CD14-positive monocyte (primary cell): ENCODE results near the gene LRRN2. TPM values are rescaled to one million over a fixed set of nuclear protein-coding genes. Genes with fewer than 3 reads are reported as not detected.

ENCODE experiments used
- DNase-seq, 3 donors: peaks; one replicate each; pipeline ENCODE4 v3.0.0-alpha.2; 2011 to 2022
- H2AFZ ChIP-seq: 2 replicates; pipeline ENCODE4 v1.6.0; 2012; ENCODE audit warnings: mild to moderate bottlenecking, low read depth, low read length, inconsistent platforms; ENCODE audit not compliant: insufficient read depth, poor library complexity, severe bottlenecking
- H3K27ac ChIP-seq, 2 donors: 1 replicate in 1 of 2; 2 replicates in 1 of 2; pipeline ENCODE4 v1.5.1; 2012 to 2013; ENCODE audit warnings: low read length in 2 of 2, control low read depth in 1 of 2, inconsistent platforms in 1 of 2, low read depth in 1 of 2, mild to moderate bottlenecking in 1 of 2
- H3K27me3 ChIP-seq, 2 donors: one replicate each; pipeline versions ENCODE4 v1.6.0 to v1.6.1; 2011 to 2013; ENCODE audit warnings: low read length in 2 of 2; ENCODE audit not compliant: control insufficient read depth in 2 of 2, insufficient read depth in 2 of 2
- H3K36me3 ChIP-seq, 2 donors: replicated peaks in 1 of 2; 1 replicate in 1 of 2; 2 replicates in 1 of 2; pipeline versions ENCODE4 v1.5.1 to v1.6.1; 2012 to 2013; ENCODE audit warnings: low read length in 2 of 2, control low read depth in 1 of 2, inconsistent platforms in 1 of 2, mild to moderate bottlenecking in 1 of 2; ENCODE audit not compliant: insufficient read depth in 2 of 2, control insufficient read depth in 1 of 2
- H3K4me1 ChIP-seq, 2 donors: 1 replicate in 1 of 2; 2 replicates in 1 of 2; pipeline versions ENCODE4 v1.5.1 to v1.6.1; 2012 to 2013; ENCODE audit warnings: low read length in 2 of 2, control low read depth in 1 of 2, inconsistent platforms in 1 of 2, mild to moderate bottlenecking in 1 of 2, moderate library complexity in 1 of 2; ENCODE audit not compliant: insufficient read depth in 2 of 2, control insufficient read depth in 1 of 2
- H3K4me2 ChIP-seq: replicated peaks from 2 replicates; pipeline ENCODE3; 2012; ENCODE audit warnings: low read length, moderate library complexity, mild to moderate bottlenecking; ENCODE audit not compliant: poor library complexity, severe bottlenecking; ENCODE audit errors: extremely low read depth
- H3K4me3 ChIP-seq, 3 experiments: fragments of 200-600 bp in 1 of 3; sonication (generic) in 1 of 3; replicated peaks in 1 of 3; 1 replicate in 2 of 3; 2 replicates in 1 of 3; pipeline ENCODE4 v1.5.1; 2011 to 2013; ENCODE audit warnings: low read length in 3 of 3, mild to moderate bottlenecking in 3 of 3, control low read depth in 2 of 3, low read depth in 2 of 3, inconsistent platforms in 1 of 3, moderate library complexity in 1 of 3
- H3K79me2 ChIP-seq: 2 replicates; pipeline ENCODE4 v1.6.0; 2012; ENCODE audit warnings: mild to moderate bottlenecking, control low read depth, inconsistent platforms, low read length, moderate library complexity; ENCODE audit not compliant: insufficient read depth
- H3K9ac ChIP-seq: 2 replicates; pipeline ENCODE4 v1.6.0; 2017; ENCODE audit warnings: low read length, mild to moderate bottlenecking; ENCODE audit not compliant: insufficient read depth, poor library complexity, severe bottlenecking
- H3K9me3 ChIP-seq, 2 donors: replicated peaks in 1 of 2; 1 replicate in 1 of 2; 2 replicates in 1 of 2; pipeline versions ENCODE4 v1.5.1 to v1.6.1; 2012 to 2013; ENCODE audit warnings: low read length in 2 of 2, control low read depth in 1 of 2; ENCODE audit not compliant: control insufficient read depth in 1 of 2, insufficient read depth in 1 of 2
- H4K20me1 ChIP-seq: 2 replicates; pipeline ENCODE4 v1.6.0; 2012; ENCODE audit warnings: mild to moderate bottlenecking, low read length, control low read depth, moderate library complexity; ENCODE audit not compliant: insufficient read depth
- H3K27ac Mint-ChIP-seq, 7 donors: one replicate each; pipeline ENCODE4 v1.8.0; 2020; ENCODE audit warnings: mild to moderate bottlenecking in 7 of 7, mixed read lengths in 7 of 7, moderate library complexity in 6 of 7, inconsistent platforms in 2 of 7
- H3K27me3 Mint-ChIP-seq, 3 donors: one replicate each; pipeline ENCODE4 v1.8.0; 2021 to 2022; ENCODE audit warnings: low read depth in 3 of 3, mild to moderate bottlenecking in 3 of 3, mixed read lengths in 3 of 3, moderate library complexity in 3 of 3, inconsistent platforms in 1 of 3
- H3K36me3 Mint-ChIP-seq, 2 donors: one replicate each; pipeline ENCODE4 v1.8.0; 2020; ENCODE audit warnings: mixed read lengths in 2 of 2, inconsistent platforms in 1 of 2, mild to moderate bottlenecking in 1 of 2
- H3K4me1 Mint-ChIP-seq: one replicate; pipeline ENCODE4 v1.8.0; 2020; ENCODE audit warnings: mild to moderate bottlenecking, mixed read lengths
- H3K4me3 Mint-ChIP-seq, 2 donors: one replicate each; pipeline ENCODE4 v1.8.0; 2020; ENCODE audit warnings: mild to moderate bottlenecking in 2 of 2, mixed read lengths in 2 of 2, moderate library complexity in 1 of 2
- H3K9me3 Mint-ChIP-seq, 7 donors: one replicate each; pipeline ENCODE4 v1.8.0; 2020 to 2022; ENCODE audit warnings: mixed read lengths in 7 of 7, mild to moderate bottlenecking in 6 of 7, moderate library complexity in 6 of 7, inconsistent platforms in 2 of 7
- CTCF ChIP-seq: fragments of 200-600 bp; IDR thresholded peaks from one replicate; pipeline ENCODE4 v1.8.0; 2022; ENCODE audit warnings: antibody characterized with exemption, mild to moderate bottlenecking
- WGBS: methylation state at CpG from one replicate; pipeline ENCODE4 v1.1.5; 2013; ENCODE audit warnings: missing lambda C conversion rate; ENCODE audit not compliant: insufficient coverage; 5-methylcytosine and 5-hydroxymethylcytosine counted together
- intact Hi-C, 2 donors: fragments of 100-400 bp; cut with micrococcal nuclease; formaldehyde crosslinking; loops; one replicate each; pipeline versions ENCODE4 v1.15.0 to v1.15.1; 2023
- polyA plus RNA-seq, 3 donors: library from polyadenylated mRNA; depleted of rRNA in 1 of 3; unstranded in 2 of 3; stranded (reverse) in 1 of 3; fragments of 300-500 nt in 2 of 3; fragments of >200 nt in 1 of 3; fragmentation: Illumina TruSeq in 2 of 3; gene quantifications; 1 replicate in 2 of 3; 2 replicates in 1 of 3; pipeline ENCODE4 v1.2.3, GENCODE V29; 2012 to 2021

Gene LRRN2
- polyA plus RNA-seq, 3 donors = not detected

GRCh38 chr1:204607910-204608309 lies 77.6 kb downstream of the LRRN2 start:
- WGBS = 94% methylated on average over 3 of the region's 6 CpGs
- H3K27me3 ChIP-seq = no peaks in the 10 kb centered on the region
- no peaks in the 10 kb centered on the region for H3K79me2 ChIP-seq
- no peaks in the 10 kb centered on the region for H3K36me3 Mint-ChIP-seq
- no peaks in the 10 kb centered on the region for H3K4me1 ChIP-seq
- peaks cover 11 to 16% (median 12%) of the 10 kb centered on the region in 3 donors for H3K27me3 Mint-ChIP-seq
- H3K27ac ChIP-seq = no peak overlapping the region
- no peak overlapping the region for H3K4me3 Mint-ChIP-seq
- no peaks in the 10 kb centered on the region for H3K36me3 ChIP-seq
- no peak overlapping the region for H3K27ac Mint-ChIP-seq
- no peak overlapping the region for H3K9ac ChIP-seq
- no peak overlapping the region for H3K4me3 ChIP-seq
- peaks cover 0 to 3% (median 1%) of the 10 kb centered on the region in 7 donors for H3K9me3 Mint-ChIP-seq
- intact Hi-C loops = no loop called here
- H2AFZ ChIP-seq = no peak overlapping the region
- DNase-seq = no peak
- H4K20me1 ChIP-seq = no peaks in the 10 kb centered on the region
- TF ChIP-seq CTCF = no peak
- H3K4me2 ChIP-seq = no peak overlapping the region
- H3K4me1 Mint-ChIP-seq = no peaks in the 10 kb centered on the region
- H3K9me3 ChIP-seq = no peaks in the 10 kb centered on the region

- Histone ChIP-seq H3K27me3 (no peaks in the 10 kb centered on the region), H3K4me3 (no peak overlapping the region), H4K20me1 (no peaks in the 10 kb centered on the region), H3K9me3 (no peaks in the 10 kb centered on the region), H3K9ac (no peak overlapping the region), H3K79me2 (no peaks in the 10 kb centered on the region), H3K4me1 (no peaks in the 10 kb centered on the region), H3K36me3 (no peaks in the 10 kb centered on the region), H2AFZ (no peak overlapping the region), H3K27ac (no peak overlapping the region), H3K4me2 (no peak overlapping the region)
- H3K27ac Mint-ChIP-seq = no peak overlapping the region
- no peak overlapping the region for H3K4me3 Mint-ChIP-seq
- no peaks in the 10 kb centered on the region for H3K4me1 Mint-ChIP-seq
- 75% methylated on average over 5 of the region's 7 CpGs for WGBS
- peaks cover 0 to 3% (median 1%) of the 10 kb centered on the region in 7 donors for H3K9me3 Mint-ChIP-seq
- peaks cover 9 to 16% (median 11%) of the 10 kb centered on the region in 3 donors for H3K27me3 Mint-ChIP-seq
- no peak for DNase-seq
- intact Hi-C loops = no loop called here
- H3K36me3 Mint-ChIP-seq = no peaks in the 10 kb centered on the region
- TF ChIP-seq CTCF = no peak
Measured at GRCh38 chr1:204605791-204606190, 79.7 kb downstream of the LRRN2 start.
